Measurements from ENCODE around the gene CELA1. TPM values are rescaled to one million over a fixed set of nuclear protein-coding genes. Genes with fewer than 3 reads are reported as not detected.

CELA1 gene
- polyA plus RNA-seq, 3 donors = 0.67 to 3.0 TPM; not detected in 1

DNA sequence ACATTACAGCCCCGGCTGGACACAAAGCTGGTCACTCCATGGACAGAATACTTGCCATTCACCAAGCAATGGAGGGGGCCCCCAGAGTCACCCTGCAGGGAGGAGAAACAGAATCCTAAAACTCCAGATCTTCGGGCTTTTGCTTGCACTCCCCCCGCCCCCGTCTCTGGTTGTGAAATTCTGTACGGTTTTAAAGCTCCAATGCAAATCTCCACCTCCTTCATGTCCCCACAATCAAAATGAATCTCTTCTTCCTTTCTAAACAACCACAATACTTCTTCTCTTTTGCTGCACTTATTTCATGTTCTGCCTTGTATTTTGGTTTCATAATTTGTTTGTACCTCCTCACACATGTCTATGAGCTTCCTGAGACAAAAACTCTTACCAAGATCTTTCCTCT is 16.7 kb downstream of the CELA1 start:
- Histone ChIP-seq H3K4me2 (replicated peaks; ENCODE audit: extremely low read depth, low read length, poor library complexity, severe bottlenecking) (peak overlapping the region; percentile 71), H3K9me3 (replicated peaks in 1 of 2; ENCODE audit: control insufficient read depth in 1 of 2, insufficient read depth in 1 of 2, low read length in 2 of 2) (no peaks in the 10 kb centered on the region), H3K27ac (ENCODE audit: low read depth in 1 of 2, low read length in 2 of 2) (peak overlapping the region; percentile 61 to 95), H4K20me1 (ENCODE audit: insufficient read depth, low read length) (no peaks in the 10 kb centered on the region), H3K36me3 (replicated peaks in 1 of 2; ENCODE audit: control insufficient read depth in 1 of 2, insufficient read depth in 2 of 2, low read length in 2 of 2) (no peaks in the 10 kb centered on the region), H3K79me2 (ENCODE audit: insufficient read depth, low read length) (peaks cover 17% of the 10 kb centered on the region), H3K4me3 (replicated peaks in 1 of 3; ENCODE audit: low read depth in 2 of 3, low read length in 3 of 3) (peak overlapping the region; percentile 9 to 58 (median 20)), H2AFZ (ENCODE audit: insufficient read depth, low read depth, low read length, poor library complexity, severe bottlenecking) (peak overlapping the region; percentile 58), H3K9ac (ENCODE audit: insufficient read depth, low read length, poor library complexity, severe bottlenecking) (no peak overlapping the region), H3K27me3 (ENCODE audit: control insufficient read depth in 2 of 2, insufficient read depth in 2 of 2, low read length in 2 of 2) (no peaks in the 10 kb centered on the region), H3K4me1 (ENCODE audit: control insufficient read depth in 1 of 2, insufficient read depth in 2 of 2, low read length in 2 of 2) (peaks cover 61 to 70% of the 10 kb centered on the region in 2 donors)
- peaks cover 3 to 6% (median 4%) of the 10 kb centered on the region in 3 donors for H3K27me3 Mint-ChIP-seq (ENCODE audit: low read depth in 3 of 3)
- WGBS (ENCODE audit: insufficient coverage) = 0% methylated on average over 1 of the region's 5 CpGs
- H3K27ac Mint-ChIP-seq = peak overlapping the region; percentile 81 to 94 (median 88)
- peaks cover 0 to 2% (median 0%) of the 10 kb centered on the region in 7 donors for H3K9me3 Mint-ChIP-seq
- peaks cover 2 to 3% of the 10 kb centered on the region in 2 donors for H3K36me3 Mint-ChIP-seq
- intact Hi-C loops (cut with micrococcal nuclease) = no loop called here
- H3K4me3 Mint-ChIP-seq = peak overlapping the region; percentile 66 to 70
- peaks cover 74% of the 10 kb centered on the region for H3K4me1 Mint-ChIP-seq
- TF ChIP-seq, protein P1, sequence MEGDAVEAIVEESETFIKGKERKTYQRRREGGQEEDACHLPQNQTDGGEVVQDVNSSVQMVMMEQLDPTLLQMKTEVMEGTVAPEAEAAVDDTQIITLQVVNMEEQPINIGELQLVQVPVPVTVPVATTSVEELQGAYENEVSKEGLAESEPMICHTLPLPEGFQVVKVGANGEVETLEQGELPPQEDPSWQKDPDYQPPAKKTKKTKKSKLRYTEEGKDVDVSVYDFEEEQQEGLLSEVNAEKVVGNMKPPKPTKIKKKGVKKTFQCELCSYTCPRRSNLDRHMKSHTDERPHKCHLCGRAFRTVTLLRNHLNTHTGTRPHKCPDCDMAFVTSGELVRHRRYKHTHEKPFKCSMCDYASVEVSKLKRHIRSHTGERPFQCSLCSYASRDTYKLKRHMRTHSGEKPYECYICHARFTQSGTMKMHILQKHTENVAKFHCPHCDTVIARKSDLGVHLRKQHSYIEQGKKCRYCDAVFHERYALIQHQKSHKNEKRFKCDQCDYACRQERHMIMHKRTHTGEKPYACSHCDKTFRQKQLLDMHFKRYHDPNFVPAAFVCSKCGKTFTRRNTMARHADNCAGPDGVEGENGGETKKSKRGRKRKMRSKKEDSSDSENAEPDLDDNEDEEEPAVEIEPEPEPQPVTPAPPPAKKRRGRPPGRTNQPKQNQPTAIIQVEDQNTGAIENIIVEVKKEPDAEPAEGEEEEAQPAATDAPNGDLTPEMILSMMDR (IDR thresholded peaks at IDR 0.05) = no peak
- no peak for DNase-seq

DNA sequence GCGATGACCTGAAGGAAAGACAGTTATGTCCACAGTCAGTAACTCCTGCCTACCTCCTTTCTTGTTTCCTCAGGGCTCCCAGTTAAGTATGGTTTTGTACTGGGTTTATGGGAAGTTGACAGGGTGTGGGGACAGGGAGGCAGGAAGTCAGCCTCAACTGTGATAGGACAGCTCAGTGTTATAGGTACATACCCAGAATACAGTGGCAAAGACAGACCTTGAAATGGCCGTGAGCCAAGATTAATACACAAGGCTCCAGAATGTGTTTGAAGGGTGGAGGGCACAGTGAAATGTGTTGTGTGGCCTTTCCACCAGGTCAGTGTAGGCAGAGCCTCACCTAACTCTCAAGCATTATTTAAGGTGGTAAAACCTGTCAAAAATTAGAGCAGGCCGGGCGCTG is 17.9 kb downstream of the CELA1 start:
- Histone ChIP-seq H3K9ac (ENCODE audit: insufficient read depth, low read length, poor library complexity, severe bottlenecking) (no peak overlapping the region), H2AFZ (ENCODE audit: insufficient read depth, low read depth, low read length, poor library complexity, severe bottlenecking) (no peak overlapping the region), H3K9me3 (replicated peaks in 1 of 2; ENCODE audit: control insufficient read depth in 1 of 2, insufficient read depth in 1 of 2, low read length in 2 of 2) (no peaks in the 10 kb centered on the region), H4K20me1 (ENCODE audit: insufficient read depth, low read length) (no peaks in the 10 kb centered on the region), H3K4me3 (replicated peaks in 1 of 3; ENCODE audit: low read depth in 2 of 3, low read length in 3 of 3) (peak overlapping the region in 1 of 3 experiments; percentile 58), H3K79me2 (ENCODE audit: insufficient read depth, low read length) (peaks cover 29% of the 10 kb centered on the region), H3K4me1 (ENCODE audit: control insufficient read depth in 1 of 2, insufficient read depth in 2 of 2, low read length in 2 of 2) (peaks cover 65 to 69% of the 10 kb centered on the region in 2 donors), H3K27me3 (ENCODE audit: control insufficient read depth in 2 of 2, insufficient read depth in 2 of 2, low read length in 2 of 2) (no peaks in the 10 kb centered on the region), H3K4me2 (replicated peaks; ENCODE audit: extremely low read depth, low read length, poor library complexity, severe bottlenecking) (peak overlapping the region; percentile 71), H3K36me3 (replicated peaks in 1 of 2; ENCODE audit: control insufficient read depth in 1 of 2, insufficient read depth in 2 of 2, low read length in 2 of 2) (no peaks in the 10 kb centered on the region), H3K27ac (ENCODE audit: low read depth in 1 of 2, low read length in 2 of 2) (peak overlapping the region; percentile 61 to 95)
- H3K27me3 Mint-ChIP-seq (ENCODE audit: low read depth in 3 of 3) = peaks cover 0 to 3% (median 2%) of the 10 kb centered on the region in 3 donors
- intact Hi-C loops (cut with micrococcal nuclease) = no loop called here
- peak overlapping the region; percentile 31 to 94 (median 87) for H3K27ac Mint-ChIP-seq
- H3K9me3 Mint-ChIP-seq = peaks cover 0 to 2% (median 0%) of the 10 kb centered on the region in 7 donors
- WGBS (ENCODE audit: insufficient coverage) = no CpG with 5 or more reads among the region's 4 CpGs
- peaks cover 72% of the 10 kb centered on the region for H3K4me1 Mint-ChIP-seq
- DNase-seq = no peak
- TF ChIP-seq, protein P1 (IDR thresholded peaks at IDR 0.05) = no peak
- H3K4me3 Mint-ChIP-seq = peak overlapping the region in 1 of 2 donors; percentile 51
- H3K36me3 Mint-ChIP-seq = no peaks in the 10 kb centered on the region

All from CD14-positive monocyte (primary cell).